GM19438 (cell line): Measurements from ENCODE around the gene SMIM5.

ENCODE experiments used
- ATAC-seq: cut with Tn5 transposase; IDR thresholded peaks from one replicate; pipeline ENCODE4 v1.9.1; 2021; ENCODE audit warnings: low read depth; ENCODE audit not compliant: unreplicated experiment

Gene SMIM5

DNA sequence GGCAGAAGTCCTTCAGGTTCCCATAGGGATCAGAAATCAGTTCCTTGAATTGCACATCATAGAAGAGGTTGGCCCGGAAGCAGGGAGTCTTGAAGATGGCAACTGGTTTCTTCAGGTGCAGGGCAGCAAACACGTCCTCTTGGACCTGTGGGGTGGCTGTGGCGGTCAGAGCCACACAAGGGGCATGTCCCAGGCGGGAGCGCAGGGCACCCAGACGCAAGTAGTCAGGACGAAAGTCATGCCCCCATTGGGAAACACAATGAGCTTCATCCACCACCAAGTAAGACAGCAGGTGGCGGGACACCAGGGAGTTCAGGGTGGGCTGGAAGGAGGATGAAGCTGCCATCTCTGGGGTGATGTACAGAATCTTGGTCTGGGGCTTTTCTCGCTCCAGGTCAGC, 29.3 kb downstream of the SMIM5 start:
- no peak for ATAC-seq

GRCh38 chr17:75664099-75664549, 30.9 kb downstream of the SMIM5 start:
- ATAC-seq = peak; percentile 58

DNA sequence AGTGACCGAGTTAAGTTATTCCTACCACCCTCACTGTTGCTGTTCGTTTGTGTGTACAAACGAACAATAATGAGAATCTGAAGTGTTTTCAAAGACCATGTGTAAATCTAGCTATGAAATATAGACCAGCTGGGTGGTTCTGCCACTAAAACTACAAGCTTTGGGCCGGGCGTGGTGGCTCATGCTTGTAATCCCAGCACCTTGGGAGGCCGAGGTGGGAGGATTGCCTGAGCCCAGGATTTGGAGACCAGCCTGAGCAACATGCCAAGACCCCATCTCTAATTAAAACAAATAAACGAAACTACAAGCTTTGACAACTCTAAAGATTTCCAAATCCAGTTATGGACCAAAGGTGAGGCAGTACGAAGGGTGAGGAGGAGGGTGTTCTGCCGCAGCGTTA, 32.7 kb downstream of the SMIM5 start:
- ATAC-seq = no peak

- peak; percentile 63 for ATAC-seq
Observed at GRCh38 chr17:75666959-75667790, 33.9 kb downstream of the SMIM5 start, which contains the start of the genes RECQL5 and SAP30BP. Gene RECQL5 (minus strand): TSS chr17:75667154. CDS start chr17:75666557, 597 bp downstream. Gene SAP30BP (plus strand): TSS chr17:75667338. CDS start chr17:75667373, 35 bp downstream.

DNA sequence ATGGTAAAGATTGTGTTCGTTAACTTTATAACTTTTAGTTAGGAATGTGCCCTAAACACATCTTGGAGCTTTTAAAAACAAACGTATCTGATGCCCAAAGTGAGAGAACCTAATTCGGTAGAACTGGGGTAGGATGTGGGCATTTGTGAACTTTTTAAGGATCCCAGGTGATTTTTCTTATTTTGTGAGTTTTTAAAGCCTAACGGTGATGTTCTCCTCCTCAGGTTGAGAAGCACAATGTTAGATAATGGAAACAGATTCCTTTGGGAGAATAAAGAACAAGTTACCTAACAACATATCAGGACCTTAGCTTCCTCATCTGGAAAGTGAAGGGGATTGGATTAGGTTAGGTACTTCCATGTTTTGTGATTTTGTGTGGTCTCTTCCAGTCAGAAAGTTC, 34.6 kb downstream of the SMIM5 start:
- ATAC-seq = no peak

DNA sequence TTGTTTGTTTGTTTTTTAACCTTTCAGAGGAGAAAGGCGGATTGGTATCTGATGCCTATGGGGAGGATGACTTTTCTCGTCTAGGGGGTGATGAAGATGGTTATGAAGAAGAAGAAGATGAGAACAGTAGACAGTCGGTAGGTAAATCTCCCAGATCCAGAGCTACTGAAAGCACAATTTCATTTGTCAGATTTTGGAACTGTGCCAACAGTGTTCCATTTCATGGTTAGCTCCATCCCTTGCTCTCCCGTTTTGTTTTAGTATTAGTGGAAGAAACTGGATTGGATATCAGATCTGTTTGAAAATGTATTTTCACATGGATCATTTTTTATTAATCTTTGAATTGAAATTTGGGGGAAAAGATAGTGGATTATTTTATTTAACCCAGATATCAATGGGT, 35.3 kb downstream of the SMIM5 start:
- ATAC-seq = no peak

DNA sequence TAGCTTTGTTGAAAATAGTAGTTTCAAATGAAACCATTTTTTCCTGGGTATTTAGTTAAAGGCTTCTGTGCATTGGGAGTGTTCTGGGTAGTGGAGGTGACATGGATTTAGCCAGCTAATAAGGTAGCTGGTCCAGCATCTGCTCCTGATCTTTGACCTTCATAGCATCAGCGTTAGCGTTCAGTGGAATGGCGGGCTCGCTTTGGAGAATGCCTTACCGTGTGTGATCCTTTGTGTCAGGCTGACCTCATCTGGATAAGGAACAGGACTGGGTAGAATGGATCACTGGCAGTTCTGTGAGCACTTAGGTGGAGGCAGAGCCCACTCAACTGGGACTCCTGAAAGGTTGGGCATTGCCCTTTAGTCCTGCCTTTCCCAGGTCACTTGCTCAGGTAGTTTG, 37.6 kb downstream of the SMIM5 start:
- no peak for ATAC-seq

DNA sequence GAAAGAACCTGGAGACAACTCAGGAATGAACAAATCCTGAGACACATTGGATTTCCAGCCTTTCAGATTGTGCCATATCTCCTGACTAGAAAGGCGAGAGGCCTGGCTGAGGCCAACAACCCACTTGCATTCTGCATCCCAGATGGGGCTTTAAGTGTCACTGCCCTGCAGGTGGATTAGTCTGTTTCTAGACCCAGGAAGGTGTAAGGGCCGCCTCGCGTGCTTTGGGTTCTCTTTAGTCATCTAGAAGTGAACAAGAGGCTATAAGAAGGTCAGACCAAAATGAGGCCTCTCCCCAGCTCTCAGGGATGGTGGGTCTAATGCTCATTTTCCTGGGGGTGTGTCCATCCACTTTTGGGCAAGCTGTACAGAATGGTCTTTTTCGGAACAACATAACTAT, 38.8 kb downstream of the SMIM5 start:
- ATAC-seq = no peak

DNA sequence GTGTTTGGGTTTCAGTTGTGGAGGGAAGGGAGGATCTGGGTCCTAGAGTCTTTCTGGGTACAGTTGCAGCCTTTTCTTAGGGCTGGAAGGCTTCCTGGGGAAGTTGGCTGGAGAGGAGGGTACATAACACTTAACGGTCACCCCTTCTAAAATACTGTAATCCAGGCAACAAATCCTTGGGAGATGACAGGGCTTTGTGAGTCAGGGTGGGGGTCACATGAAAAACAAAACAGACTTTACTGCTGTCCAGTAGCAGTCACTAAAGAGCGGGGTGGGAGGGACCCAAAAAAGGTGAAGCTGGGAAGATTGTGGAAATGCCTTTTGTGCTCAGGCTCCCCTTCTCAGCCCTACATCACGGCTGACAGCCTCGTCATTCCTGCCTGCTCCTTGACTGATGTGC, 40.3 kb downstream of the SMIM5 start:
- no peak for ATAC-seq

GRCh38 chr17:75676461-75676860, 43.2 kb downstream of the SMIM5 start:
- no peak for ATAC-seq

DNA sequence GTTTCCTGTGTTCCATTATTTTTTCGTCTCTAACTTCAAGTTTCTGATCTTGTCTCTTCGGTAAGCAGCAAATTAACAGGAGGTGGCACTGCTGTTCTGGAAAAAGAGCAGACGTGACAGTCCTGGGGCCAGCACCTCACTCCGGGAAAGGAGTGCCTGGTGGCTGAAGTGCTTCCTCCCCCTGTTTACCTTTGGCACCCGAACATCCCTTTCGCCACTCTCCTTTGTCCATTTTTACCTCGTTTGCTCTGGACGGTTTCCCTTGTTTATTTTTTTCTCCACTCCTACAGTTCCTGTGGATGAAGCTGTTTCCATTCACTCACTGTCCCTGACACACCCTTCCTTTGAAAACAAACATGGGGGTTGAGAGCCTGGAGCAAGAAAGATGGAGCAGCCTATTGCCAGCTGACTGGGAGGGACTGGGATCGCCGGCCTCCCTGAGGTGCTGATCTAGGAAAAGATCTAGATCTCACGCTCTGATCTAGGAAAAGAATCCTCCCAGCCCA, 46.5 kb downstream of the SMIM5 start:
- no peak for ATAC-seq

GRCh38 chr17:75680431-75680830, 47.2 kb downstream of the SMIM5 start:
- no peak for ATAC-seq

- ATAC-seq = no peak
Observed at GRCh38 chr17:75681289-75681688, 48.1 kb downstream of the SMIM5 start.

DNA sequence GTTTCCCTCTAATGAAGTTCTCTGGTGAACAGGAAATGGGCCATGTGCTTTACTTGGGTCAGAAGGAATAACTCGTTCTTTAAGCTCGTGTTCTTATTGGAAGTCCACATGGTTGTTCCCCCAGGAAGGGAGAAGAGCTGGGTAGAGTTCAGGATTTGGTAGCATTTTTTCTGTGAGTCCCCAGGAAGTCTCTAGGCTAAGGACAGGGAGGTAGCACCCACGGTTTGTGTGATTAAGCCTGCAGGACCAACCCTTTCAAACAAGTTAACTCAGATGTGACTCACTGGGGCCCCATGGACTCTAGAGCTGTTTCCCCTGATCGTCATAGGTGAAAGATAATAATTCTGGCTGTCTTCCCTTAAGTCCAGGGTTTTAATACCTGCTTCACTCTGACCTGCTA, 50.3 kb downstream of the SMIM5 start:
- ATAC-seq = no peak

- no peak for ATAC-seq
Observed at GRCh38 chr17:75684249-75684648, 51.0 kb downstream of the SMIM5 start.

DNA sequence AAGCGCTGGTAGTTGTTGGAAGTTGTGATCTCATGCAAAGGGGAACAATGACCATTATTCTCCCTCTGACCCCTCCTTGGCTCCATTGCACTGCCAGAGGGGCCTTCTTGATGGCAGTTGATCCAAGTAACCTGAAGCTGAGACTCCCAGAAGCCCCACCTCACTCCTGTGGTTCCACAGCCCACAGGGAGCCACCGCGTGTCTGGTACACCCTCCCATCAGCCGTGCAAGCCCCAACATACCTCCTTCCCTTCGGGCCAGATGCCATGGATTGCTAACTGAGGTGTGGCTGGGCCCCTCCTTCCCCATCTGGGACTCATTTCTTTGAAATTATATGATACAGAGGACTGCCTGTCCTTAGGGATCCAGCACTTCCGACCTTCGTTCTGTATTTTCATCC, 51.7 kb downstream of the SMIM5 start:
- ATAC-seq = no peak

DNA sequence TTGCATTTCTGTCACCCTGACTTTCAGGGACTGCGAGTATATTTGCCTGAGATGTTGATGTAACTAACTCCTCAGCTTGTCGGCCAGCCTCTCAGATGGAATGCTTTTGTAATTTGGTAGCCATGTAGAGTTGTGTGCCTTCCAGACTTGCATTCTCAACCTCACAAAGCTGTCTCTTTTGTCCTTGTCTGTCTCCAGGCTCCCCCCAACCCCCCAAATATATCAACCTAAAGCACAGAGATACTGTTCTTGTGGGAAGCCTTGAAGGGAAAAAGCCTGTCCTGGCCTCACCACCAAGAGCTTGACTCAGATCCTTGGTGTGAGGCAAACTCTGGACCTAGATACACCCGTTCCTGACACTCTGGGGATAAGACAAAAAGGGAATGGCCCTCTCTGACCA, 52.3 kb downstream of the SMIM5 start:
- ATAC-seq = no peak

- ATAC-seq = no peak
Observed at GRCh38 chr17:75688209-75688825, 55.1 kb downstream of the SMIM5 start.

DNA sequence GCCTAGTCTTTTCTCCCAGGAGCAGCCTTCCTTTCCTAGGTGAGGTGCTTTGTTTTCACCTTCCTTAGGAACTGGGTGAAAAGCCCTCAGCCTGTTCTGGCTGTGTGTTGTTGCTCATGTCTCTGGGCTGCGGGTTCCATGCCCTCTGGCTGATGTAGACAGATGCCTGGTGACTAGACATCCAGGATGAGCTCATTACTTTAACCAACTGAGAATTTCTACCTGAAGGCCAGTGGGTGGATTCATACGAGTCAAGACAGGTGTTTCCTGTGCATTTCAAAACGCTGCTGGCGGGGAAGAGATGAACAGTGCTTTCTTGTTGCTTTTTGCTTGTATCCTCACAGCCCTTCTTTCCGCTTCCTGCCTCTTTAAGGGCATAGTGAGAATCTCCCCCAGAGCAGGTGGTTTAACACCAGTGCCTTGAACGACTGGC, 56.2 kb downstream of the SMIM5 start:
- ATAC-seq = no peak
